Measurements from ENCODE around the gene BCL10. TPM values are rescaled to one million over a fixed set of nuclear protein-coding genes. Genes with fewer than 3 reads are reported as not detected.

Gene BCL10
- total RNA-seq, 4 donors from 2014 or later: 8.7 to 15.1 (median 10.8) TPM

DNA sequence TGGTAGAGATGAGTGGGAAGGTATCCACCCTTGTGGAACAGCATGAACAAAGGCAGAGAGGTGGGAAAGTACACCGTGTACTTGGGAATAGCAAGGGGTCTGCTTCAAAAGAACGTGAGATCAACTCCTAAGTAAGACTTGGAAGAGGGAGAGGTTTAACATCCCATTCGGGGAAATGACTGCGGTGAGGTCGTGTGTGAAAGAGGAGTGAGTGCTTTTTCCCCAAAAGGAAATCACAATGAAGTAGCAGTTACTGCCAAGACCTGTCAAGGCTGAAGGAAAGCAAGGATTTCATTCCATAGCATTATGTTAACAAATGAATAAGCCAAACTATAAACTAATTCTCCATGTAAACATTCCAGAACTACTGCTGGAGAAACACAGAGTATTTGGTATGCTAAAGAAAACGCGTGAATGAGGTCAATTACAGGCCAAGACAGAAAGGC lies 55.7 kb downstream of the BCL10 start:
- peaks cover 15 to 71% (median 64%) of the 10 kb centered on the region in 4 donors for H3K4me1 ChIP-seq
- H3K27ac ChIP-seq (replicated peaks in 1 of 4): peak overlapping the region; percentile 70 to 78 (median 78)
- intact Hi-C loops (cut with DNase I): no loop called here
- no peaks in the 10 kb centered on the region for H3K36me3 ChIP-seq
- H3K27me3 ChIP-seq: no peaks in the 10 kb centered on the region
- no peaks in the 10 kb centered on the region for H3K9me3 ChIP-seq
- no peak for DNase-seq (ENCODE audit: extremely low spot score)
- TF ChIP-seq POLR2A (IDR thresholded peaks at IDR 0.05; ENCODE audit: low read depth) (no peak), POLR2AphosphoS5 (IDR thresholded peaks at IDR 0.05) (peak; percentile 66 to 84), EP300 (IDR thresholded peaks at IDR 0.05) (peak; percentile 83)
- 22% methylated on average over 7 of the region's 7 CpGs for WGBS
- peak overlapping the region in 1 of 4 donors; percentile 11 for H3K4me3 ChIP-seq

DNA sequence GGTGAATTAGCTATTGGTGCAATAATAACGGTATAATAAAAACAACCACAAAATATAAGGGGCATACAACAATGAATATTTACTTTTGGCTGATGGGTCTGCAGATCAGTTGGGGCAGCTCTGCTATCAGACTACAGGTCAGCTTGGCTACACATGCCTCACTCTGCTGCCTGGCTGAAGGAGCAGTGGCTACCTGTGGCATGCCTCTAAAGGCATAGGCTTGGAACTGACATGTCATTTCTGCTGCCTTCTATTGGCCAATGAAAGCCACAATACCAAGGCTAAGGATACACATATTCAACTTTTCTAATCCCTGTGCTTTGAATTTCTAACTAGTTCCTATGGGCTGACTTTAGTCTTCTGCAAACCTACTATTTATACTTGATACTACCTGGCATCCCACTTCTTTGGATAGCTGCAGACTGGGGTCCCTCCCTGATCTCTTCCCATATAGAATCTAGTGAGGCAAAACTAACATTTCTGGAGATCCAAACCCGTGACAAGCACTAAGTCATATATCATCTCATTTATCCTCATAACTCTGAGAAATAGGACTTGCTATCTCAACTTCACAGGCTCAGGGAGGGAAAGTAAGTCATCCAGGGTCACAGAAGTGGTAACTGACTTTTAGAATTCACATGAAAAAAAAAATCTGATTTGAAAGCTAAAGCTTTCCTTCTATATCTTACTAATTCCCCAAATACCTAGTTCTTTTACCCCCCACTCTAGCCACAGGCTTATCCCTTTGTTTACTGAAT lies 56.4 kb downstream of the BCL10 start:
- H3K4me3 ChIP-seq: peak overlapping the region in 1 of 4 donors; percentile 11
- TF ChIP-seq POLR2A (IDR thresholded peaks at IDR 0.05; ENCODE audit: low read depth): no peak
- TF ChIP-seq EP300 (IDR thresholded peaks at IDR 0.05): no peak
- WGBS: 74% methylated on average over 2 of the region's 2 CpGs
- H3K9me3 ChIP-seq: no peaks in the 10 kb centered on the region
- H3K36me3 ChIP-seq: no peaks in the 10 kb centered on the region
- peak overlapping the region; percentile 70 to 78 (median 78) for H3K27ac ChIP-seq (replicated peaks in 1 of 4)
- DNase-seq (ENCODE audit: extremely low spot score): no peak
- intact Hi-C loops (cut with DNase I): no loop called here
- H3K4me1 ChIP-seq: peaks cover 8 to 71% (median 63%) of the 10 kb centered on the region in 4 donors
- H3K27me3 ChIP-seq: no peaks in the 10 kb centered on the region

DNA sequence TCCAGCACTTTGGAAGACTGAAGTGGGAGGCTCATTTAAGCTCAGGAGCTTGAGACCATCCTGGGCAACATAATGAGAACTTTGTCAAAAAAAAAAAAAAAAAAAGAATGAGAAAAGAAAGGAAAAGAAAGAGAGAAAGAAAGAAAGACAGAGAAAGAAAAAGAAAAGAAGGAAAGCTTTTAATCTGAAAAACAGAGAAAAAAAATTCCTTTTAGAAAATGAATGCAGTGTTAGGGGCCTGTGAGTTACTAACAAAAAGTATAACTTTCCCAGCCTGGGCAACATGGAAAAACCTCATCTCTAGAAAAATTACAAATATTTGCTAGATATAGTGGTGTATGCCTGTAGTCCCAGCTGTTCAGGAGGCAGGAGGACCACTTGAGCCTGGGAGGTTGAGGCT lies 59.7 kb downstream of the BCL10 start:
- peaks cover 0 to 51% (median 41%) of the 10 kb centered on the region in 4 donors for H3K4me1 ChIP-seq
- H3K36me3 ChIP-seq: no peaks in the 10 kb centered on the region
- H3K4me3 ChIP-seq: no peak overlapping the region
- intact Hi-C loops (cut with DNase I): no loop called here
- H3K27ac ChIP-seq (replicated peaks in 1 of 4): no peak overlapping the region
- no peak for DNase-seq (ENCODE audit: extremely low spot score)
- TF ChIP-seq CTCF (IDR thresholded peaks at IDR 0.05) (no peak), POLR2AphosphoS5 (IDR thresholded peaks at IDR 0.05) (no peak), POLR2A (IDR thresholded peaks at IDR 0.05; ENCODE audit: low read depth) (no peak), EP300 (IDR thresholded peaks at IDR 0.05) (no peak)
- H3K27me3 ChIP-seq: no peaks in the 10 kb centered on the region
- no peaks in the 10 kb centered on the region for H3K9me3 ChIP-seq

Small RNAs within 50 kb of the gene (small RNA-seq; reads per million reads assigned to genes)
- gene RF00019: 0 reads per million in 3 donors

Other genes starting within 250 kb of the BCL10 start
- gene MCOLN3, start 228.1 kb downstream of the BCL10 start, total RNA-seq: 1 to 10 TPM in 2 of 4 donors, under 1 TPM in 2; 0.65 to 2.1 (median 1.0) TPM
- gene SYDE2, start 75.6 kb downstream of the BCL10 start, total RNA-seq: 100 to 1,000 TPM in 2 of 4 donors, 10 to 100 TPM in 2; 75.5 to 119 (median 99.3) TPM
- 10 to 100 TPM; 11.2 to 22.4 (median 15.4) TPM for gene C1orf52, start 17.0 kb downstream of the BCL10 start, total RNA-seq
- gene DDAH1, start 188.5 kb upstream of the BCL10 start, total RNA-seq: 10 to 100 TPM; 27.0 to 75.3 (median 38.0) TPM

Measured in esophagus muscularis mucosa (tissue), 4 donors.